Upper lobe of left lung (tissue), 6 donors: Measurements from ENCODE around the gene SELPLG. TPM values are rescaled to one million over a fixed set of nuclear protein-coding genes. Genes with fewer than 3 reads are reported as not detected.
"Not testable (repeated sequence)": the region's sequence is repeated elsewhere in the genome, so short reads cannot be mapped to it uniquely, and the experiment has no call there.

Experiments
- ATAC-seq, 2 donors: fragments of 200-7000 bp; cut with Tn5 transposase; one replicate each; pipeline ENCODE4 v1.9.1; 2022; ENCODE audit warnings: mild to moderate bottlenecking in 2 of 2, moderate library complexity in 2 of 2; ENCODE audit not compliant: low FRiP score in 2 of 2
- DNase-seq, 2 donors: peaks; one replicate each; pipeline ENCODE4 v3.0.0-alpha.2; 2019 to 2020
- H3K27ac ChIP-seq, 4 donors: fragments of 200-600 bp; sonication (generic); one replicate each; pipeline ENCODE4 v1.5.1; 2016 to 2019
- H3K27me3 ChIP-seq, 4 donors: fragments of 200-600 bp; sonication (generic); one replicate each; pipeline ENCODE4 v1.5.1; 2017 to 2019
- H3K36me3 ChIP-seq, 4 donors: fragments of 200-600 bp; sonication (generic); one replicate each; pipeline ENCODE4 v1.5.1; 2016 to 2019
- H3K4me1 ChIP-seq, 4 donors: fragments of 200-600 bp; sonication (generic); one replicate each; pipeline ENCODE4 v1.5.1; 2018 to 2019
- H3K4me3 ChIP-seq, 4 donors: fragments of 200-600 bp; sonication (generic); one replicate each; pipeline ENCODE4 v1.5.1; 2017 to 2019; ENCODE audit warnings: mild to moderate bottlenecking in 2 of 4, moderate library complexity in 1 of 4
- H3K9me3 ChIP-seq, 4 donors: fragments of 200-600 bp; sonication (generic); one replicate each; pipeline ENCODE4 v1.5.1; 2018 to 2019
- CTCF ChIP-seq, 6 experiments: fragments of 450-650 bp in 4 of 6; fragments of 200-600 bp in 2 of 6; sonication (generic) in 2 of 6; IDR thresholded peaks; one replicate each; pipeline ENCODE4 v1.5.1; 2016 to 2019; ENCODE audit warnings: antibody characterized with exemption in 6 of 6
- EP300 ChIP-seq, 4 donors: sonication (generic); formaldehyde crosslinking; IDR thresholded peaks; one replicate each; pipeline ENCODE4 v1.5.1; 2017; ENCODE audit warnings: antibody characterized with exemption in 4 of 4, control low read depth in 2 of 4
- POLR2A ChIP-seq, 4 donors: fragments of 450-650 bp; IDR thresholded peaks; one replicate each; pipeline ENCODE4 v1.5.1; 2016 to 2017; ENCODE audit warnings: antibody characterized with exemption in 4 of 4, mild to moderate bottlenecking in 2 of 4
- POLR2AphosphoS5 ChIP-seq, 2 donors: sonication (generic); formaldehyde crosslinking; IDR thresholded peaks; one replicate each; pipeline ENCODE4 v1.5.1; 2017; ENCODE audit warnings: antibody characterized with exemption in 2 of 2
- WGBS, 2 donors: methylation state at CpG; one replicate each; pipeline ENCODE4 v1.1.5; 2017 to 2018; 5-methylcytosine and 5-hydroxymethylcytosine counted together
- total RNA-seq, 6 donors: library from RNA; depleted of rRNA in 4 of 6; stranded (reverse); fragments of >200 nt in 4 of 6; gene quantifications; one replicate each; pipeline versions ENCODE4 v1.1.0 to v1.2.1, GENCODE V29; 2016 to 2021
- donor health status: DM: no; HTN: no; CAD: no; lungs with moderate emphysema.
- donor health status: DM: no; HTN: yes; CAD: no; lungs with severe emphysema.

The SELPLG gene
- total RNA-seq, 6 donors from 2014 or later, result 25.2 to 71.4 (median 42.5) TPM

GRCh38 chr12:108635997-108636808, 2.5 kb upstream of the SELPLG start:
- Histone ChIP-seq H3K36me3 (no peaks in the 10 kb centered on the region), H3K9me3 (no peaks in the 10 kb centered on the region), H3K27ac (peak overlapping the region; percentile 81 to 89 (median 84)), H3K27me3 (no peaks in the 10 kb centered on the region), H3K4me3 (no peak overlapping the region), H3K4me1 (peaks cover 50 to 77% (median 56%) of the 10 kb centered on the region in 4 donors)
- DNase-seq (no peak), ATAC-seq (no peak)
- TF ChIP-seq EP300 (IDR thresholded peaks at IDR 0.05) (peak in 1 of 4 donors; percentile 35), POLR2AphosphoS5 (IDR thresholded peaks at IDR 0.05) (no peak)
- 61 to 71% methylated on average over 6 of the region's 6 CpGs for WGBS, 2 donors

GRCh38 chr12:108635201-108635996, 1.7 kb upstream of the SELPLG start:
- Histone ChIP-seq H3K9me3 (no peaks in the 10 kb centered on the region), H3K4me3 (peak overlapping the region in 2 of 4 donors; percentile 8 to 15), H3K4me1 (peaks cover 49 to 82% (median 62%) of the 10 kb centered on the region in 4 donors), H3K27me3 (no peaks in the 10 kb centered on the region), H3K36me3 (no peaks in the 10 kb centered on the region), H3K27ac (peak overlapping the region; percentile 81 to 89 (median 84))
- ATAC-seq (peak; percentile 11 to 50), DNase-seq (peak in 1 of 2 donors; percentile 57)
- WGBS, 2 donors, result 25 to 43% methylated on average over 11 to 15 of the region's 15 CpGs
- TF ChIP-seq EP300 (IDR thresholded peaks at IDR 0.05) (peak in 1 of 4 donors; percentile 6), POLR2A (IDR thresholded peaks at IDR 0.05) (peak in 1 of 4 donors; percentile 52), POLR2AphosphoS5 (IDR thresholded peaks at IDR 0.05) (peak in 1 of 2 donors; percentile 24), CTCF (IDR thresholded peaks at IDR 0.05) (no peak)

- Histone ChIP-seq H3K4me1 (peaks cover 58 to 92% (median 72%) of the 10 kb centered on the region in 4 donors), H3K27ac (peak overlapping the region; percentile 81 to 89 (median 84)), H3K9me3 (no peaks in the 10 kb centered on the region), H3K36me3 (no peaks in the 10 kb centered on the region), H3K27me3 (no peaks in the 10 kb centered on the region), H3K4me3 (peak overlapping the region in 2 of 4 donors; percentile 45 to 52)
- WGBS, 2 donors, result 41 to 57% methylated on average over 2 to 4 of the region's 4 CpGs
- peak in 1 of 2 donors; percentile 82 for DNase-seq
- peak; percentile 18 to 38 for ATAC-seq
- TF ChIP-seq POLR2A (IDR thresholded peaks at IDR 0.05), result no peak
- peak in 1 of 2 donors; percentile 63 for TF ChIP-seq POLR2AphosphoS5 (IDR thresholded peaks at IDR 0.05)
- TF ChIP-seq CTCF (IDR thresholded peaks at IDR 0.05), result no peak
- peak in 1 of 4 donors; percentile 17 for TF ChIP-seq EP300 (IDR thresholded peaks at IDR 0.05)
Measured at GRCh38 chr12:108634341-108634751, 652 bp upstream of the SELPLG start.

GRCh38 chr12:108633081-108633533, 587 bp downstream of the SELPLG start:
- no peaks in the 10 kb centered on the region for H3K27me3 ChIP-seq
- WGBS, 2 donors, result 70 to 86% methylated on average over 7 of the region's 7 CpGs
- DNase-seq (peak in 1 of 2 donors; percentile 24), ATAC-seq (no peak)
- TF ChIP-seq EP300 (IDR thresholded peaks at IDR 0.05), result no peak
- TF ChIP-seq CTCF (IDR thresholded peaks at IDR 0.05), result no peak
- TF ChIP-seq POLR2AphosphoS5 (IDR thresholded peaks at IDR 0.05), result no peak
- no peak for TF ChIP-seq POLR2A (IDR thresholded peaks at IDR 0.05)
- peaks cover 61 to 94% (median 75%) of the 10 kb centered on the region in 4 donors for H3K4me1 ChIP-seq
- peak overlapping the region in 3 of 4 donors; percentile 30 to 52 (median 45) for H3K4me3 ChIP-seq
- H3K36me3 ChIP-seq, result no peaks in the 10 kb centered on the region
- H3K27ac ChIP-seq, result peak overlapping the region; percentile 81 to 89 (median 84)
- H3K9me3 ChIP-seq, result no peaks in the 10 kb centered on the region

- WGBS, 2 donors, result 92 to 94% methylated on average over 4 of the region's 4 CpGs
- H3K36me3 ChIP-seq, H3K9me3 ChIP-seq, DNase-seq, ATAC-seq, H3K27me3 ChIP-seq: not testable (repeated sequence)
- H3K4me1 ChIP-seq, result peaks cover 64 to 84% (median 74%) of the 10 kb centered on the region in 4 donors
- peak overlapping the region; percentile 81 to 89 (median 84) for H3K27ac ChIP-seq
- peak overlapping the region in 3 of 4 donors; percentile 30 to 52 (median 45) for H3K4me3 ChIP-seq
Measured at GRCh38 chr12:108631261-108631660, 2.4 kb downstream of the SELPLG start.
